Hindlimb muscle (tissue), 1 donor: Measurements from ENCODE around the gene TMEM53. TPM values are rescaled to one million over a fixed set of nuclear protein-coding genes. Genes with fewer than 3 reads are reported as not detected.
A peak's percentile ranks its signal among the peaks of the same experiment; 100 is the strongest.

Experiments used
- DNase-seq: peaks from one replicate; pipeline ENCODE4 v3.0.0-alpha.2; 2013
- polyA plus RNA-seq: library from polyadenylated mRNA; unstranded; fragments of 120-200 nt; gene quantifications from one replicate; pipeline ENCODE4 v1.2.1, GENCODE V29; 2013; ENCODE audit not compliant: insufficient read length

TMEM53 gene
- polyA plus RNA-seq, 1 donor: 8.7 TPM

DNA sequence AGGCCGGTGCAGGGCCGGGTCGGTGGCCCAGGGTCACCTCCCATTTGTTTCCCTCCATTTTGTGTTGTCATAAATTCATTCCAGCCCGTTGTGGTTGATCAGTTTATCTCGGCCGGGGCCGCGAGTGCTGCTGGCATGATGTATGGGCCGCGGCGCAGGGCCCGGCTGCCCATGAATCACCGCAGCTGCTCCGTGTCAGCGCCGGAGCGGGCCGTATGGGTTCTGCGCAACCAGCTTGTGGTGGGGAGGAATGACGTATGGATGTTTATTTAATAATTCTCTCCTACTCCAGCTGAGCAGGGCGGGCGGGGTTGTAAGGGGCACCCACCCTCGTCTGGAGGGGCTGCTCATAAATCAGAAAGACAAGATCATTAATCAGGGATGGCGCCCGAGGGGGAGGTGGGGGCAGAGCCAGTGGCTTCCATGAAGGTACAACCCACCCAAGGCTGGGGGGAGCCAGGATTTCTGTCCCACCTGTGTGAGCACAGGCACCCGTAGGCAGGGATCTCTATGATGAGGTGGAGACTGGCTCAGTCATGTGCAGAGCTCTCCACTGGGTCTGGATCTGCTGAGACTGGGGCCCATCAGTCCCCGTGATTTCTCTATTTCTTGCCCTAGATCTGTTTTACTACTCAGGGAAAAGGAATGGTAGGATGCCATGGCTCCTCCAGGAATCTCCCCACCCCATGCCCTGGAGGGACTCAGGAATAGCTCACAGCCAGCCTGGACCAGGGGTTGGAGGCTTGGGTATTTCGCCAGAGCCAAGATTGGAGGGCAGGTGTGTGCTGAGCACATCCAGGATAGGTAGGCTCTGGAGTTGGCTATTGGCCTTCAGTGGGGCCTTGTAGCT is 27.8 kb downstream of the TMEM53 start:
- DNase-seq: no peak

DNA sequence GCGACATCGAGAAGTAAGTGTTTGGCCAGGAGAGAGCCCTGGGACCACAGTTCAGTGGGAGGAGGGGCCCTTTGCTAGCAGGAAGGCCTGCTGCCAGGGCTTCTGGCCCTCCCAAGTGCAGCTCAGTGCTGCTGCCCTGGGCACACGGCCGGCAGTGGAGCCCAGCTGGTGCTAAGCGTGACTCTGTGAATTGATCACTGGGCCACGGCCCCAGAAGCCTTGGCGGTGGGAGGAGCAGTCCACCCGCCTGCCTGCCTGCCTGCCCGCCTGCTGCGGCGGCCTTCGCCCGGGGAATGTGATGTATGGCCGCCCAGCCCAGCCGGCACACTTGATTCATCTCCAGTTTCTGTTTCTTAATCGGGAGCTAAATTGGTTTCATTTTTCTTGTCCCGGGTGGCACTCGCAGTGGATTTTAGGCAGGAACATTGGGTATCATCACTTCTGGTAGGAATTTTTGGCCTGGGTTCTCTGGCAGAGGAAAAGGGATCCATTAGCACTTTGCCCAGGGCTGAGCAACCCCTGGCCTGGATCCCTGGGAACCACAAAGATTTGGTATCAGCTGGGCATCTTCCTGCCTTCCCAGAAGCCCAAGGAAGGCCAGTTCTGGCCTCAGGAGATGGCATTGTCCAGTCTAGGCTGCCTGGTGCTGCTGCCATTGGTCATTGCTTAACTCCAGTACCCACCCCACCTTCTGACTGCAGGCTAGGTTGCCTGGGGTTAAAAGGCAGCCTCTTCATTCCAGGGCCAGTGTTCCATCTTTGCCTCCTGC is 28.6 kb downstream of the TMEM53 start:
- peak; percentile 63 for DNase-seq

DNA sequence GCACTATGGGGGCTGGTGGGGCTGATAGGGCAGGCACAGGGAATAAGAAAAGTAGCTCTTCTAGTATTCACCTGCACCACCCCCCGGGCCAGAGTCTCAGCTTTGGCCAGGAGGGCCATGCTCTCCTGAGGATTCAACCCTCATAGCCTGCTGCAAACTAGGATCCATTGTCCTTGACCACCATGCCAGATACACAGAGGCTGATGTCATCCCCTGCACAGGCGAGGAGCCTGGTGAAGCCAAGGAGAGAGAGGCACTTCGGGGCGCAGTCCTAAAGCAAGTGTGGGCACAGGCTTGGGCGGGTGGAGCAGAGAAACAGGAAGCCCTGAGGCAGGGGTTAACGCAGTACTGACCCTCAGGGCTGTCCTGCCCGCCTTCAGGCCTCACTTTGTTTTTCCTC is 29.5 kb downstream of the TMEM53 start:
- no peak for DNase-seq

DNA sequence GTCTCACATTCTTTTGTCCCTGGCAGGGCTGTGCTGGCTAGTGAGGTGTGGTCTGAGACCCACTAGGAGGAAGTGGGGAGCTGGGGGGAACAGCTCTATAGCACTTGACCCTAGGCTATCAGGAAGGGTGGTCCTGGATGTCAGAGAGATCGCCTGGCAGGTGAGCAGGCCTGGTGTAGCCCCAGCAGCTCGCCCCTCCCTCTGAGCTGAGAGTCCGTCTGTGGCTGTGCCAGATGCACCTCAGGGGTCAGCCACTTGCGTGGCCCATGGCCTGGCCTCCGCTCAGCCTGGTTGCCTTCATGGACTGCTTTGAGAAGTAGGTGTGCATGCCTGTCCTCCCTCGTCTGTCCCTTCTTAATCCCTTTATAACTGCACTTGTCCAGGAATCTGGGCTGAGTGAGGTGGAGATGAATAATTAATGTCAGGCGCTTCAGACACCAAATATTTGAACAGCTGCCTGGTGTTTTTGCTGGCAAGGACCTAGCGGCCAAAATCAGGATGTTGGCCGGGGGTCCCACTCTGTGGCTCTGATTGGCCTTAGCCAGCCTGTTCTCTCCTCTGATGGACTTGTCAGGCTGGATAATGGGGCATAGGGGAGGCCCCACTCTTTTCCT is 30.5 kb downstream of the TMEM53 start:
- no peak for DNase-seq

DNA sequence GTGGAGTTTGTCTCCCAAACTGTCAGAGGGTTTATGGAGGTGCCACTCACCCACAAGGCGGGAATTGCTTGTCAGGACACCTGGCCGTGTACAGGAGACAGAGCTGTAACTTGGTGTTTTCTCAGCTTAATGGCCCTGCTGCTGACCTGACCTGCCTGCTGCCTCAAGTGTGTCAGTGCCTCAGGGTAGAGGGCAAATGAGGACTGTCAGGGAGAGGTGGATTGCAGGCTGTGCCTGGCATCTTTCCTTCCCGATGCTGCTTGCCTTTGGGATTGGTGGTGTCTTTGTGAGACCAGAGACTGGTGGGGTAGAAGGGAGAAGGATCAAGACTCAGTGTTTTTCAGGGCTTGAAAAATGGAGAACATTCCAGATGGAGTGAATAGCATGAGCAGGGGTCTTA is 31.4 kb downstream of the TMEM53 start:
- DNase-seq: no peak

DNA sequence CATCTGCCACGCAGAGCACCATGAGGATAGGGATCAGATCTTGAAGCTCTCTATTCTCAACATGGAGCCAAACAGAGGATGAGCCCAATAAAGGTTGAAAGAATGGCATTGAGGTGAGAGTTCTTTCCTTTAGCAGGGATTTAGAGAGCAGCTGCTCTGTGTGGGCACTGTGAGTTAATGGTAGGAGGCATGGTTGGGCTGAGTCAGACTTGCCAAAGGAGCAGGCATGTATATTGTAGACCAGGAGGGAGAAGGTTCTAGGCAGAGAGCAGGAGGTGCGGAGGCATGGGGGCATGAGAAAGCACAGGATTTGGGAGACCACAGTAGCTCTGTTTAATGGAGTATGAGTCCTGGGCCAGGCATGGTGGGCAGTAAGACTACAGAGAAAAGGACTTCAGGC is 32.0 kb downstream of the TMEM53 start:
- DNase-seq: no peak

DNA sequence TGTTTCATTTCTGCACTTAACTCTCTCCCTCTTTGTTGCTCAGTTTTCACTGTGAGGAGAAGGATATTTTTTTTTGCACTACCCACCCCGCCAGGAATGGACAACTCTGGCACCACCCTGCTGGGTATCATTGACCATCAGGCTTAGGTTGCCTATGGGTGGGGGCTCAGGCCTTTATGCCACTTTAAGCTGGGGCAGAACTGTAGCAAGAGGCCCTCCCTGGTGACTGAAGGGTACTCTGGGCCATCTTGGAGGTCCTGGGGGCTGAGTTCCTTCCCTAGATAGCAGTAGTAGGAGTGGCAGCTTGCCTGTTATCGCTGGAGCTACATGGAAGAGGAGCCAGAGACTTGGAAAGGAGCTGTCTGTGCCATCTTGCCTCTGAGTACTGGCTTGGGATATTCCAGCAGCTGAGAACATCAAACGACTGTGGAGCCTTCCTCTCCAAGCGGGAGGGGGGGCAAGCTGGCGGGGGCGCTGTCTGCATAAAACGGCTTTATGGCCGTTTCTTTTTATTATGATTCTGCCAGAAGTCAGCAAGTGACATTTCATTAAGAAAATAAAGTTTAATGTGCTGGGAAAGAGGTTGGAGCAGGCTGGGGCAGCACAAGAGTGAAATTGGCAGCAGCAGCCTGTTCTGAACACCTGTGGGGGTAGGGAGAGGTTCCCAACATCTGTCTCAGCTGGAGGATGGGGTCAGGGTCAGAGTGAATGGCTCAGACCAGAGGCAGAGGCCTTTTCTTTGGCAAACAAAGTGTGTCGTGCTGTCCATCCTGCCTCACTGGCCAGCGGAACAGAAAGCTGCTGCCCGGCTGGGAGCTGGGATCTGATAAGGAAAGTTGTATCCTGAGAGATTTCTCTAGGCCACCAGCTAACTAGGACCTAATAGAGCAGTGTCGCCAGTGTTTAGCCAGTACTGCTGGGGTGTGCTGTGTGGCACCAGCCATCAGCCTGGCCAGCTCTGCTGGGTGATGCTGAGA is 32.9 kb downstream of the TMEM53 start:
- no peak for DNase-seq

DNA sequence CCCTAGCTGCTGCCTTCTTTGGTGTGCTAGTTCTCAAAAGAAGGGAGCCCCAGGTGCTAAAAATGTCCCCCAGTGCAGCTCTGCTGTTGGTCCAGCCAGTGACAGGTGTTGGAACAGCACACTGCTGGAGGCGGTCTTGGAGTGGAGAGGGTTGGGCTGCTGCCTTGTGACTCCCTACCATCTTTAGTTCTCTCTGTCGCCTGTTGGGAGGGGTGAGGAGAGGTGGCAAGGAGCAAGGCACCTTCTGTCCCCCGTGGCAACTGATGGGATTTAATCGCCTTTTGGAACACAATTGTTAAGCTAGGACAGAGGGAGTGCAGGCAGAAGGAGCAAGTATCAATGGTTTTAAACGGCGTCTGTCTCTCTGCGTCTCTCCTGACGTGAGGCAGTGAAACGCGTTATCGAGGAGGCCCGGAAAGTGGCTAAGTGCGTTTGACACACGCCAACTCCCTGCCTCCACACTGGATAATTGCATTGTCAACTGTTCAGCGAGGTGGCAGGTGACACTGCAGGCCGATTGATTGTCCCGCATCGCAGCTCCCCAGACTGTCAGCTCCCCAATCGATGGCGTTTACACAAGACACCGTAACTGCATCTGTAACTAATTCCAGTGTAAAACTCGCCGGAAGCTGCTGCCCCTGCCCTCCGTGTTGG is 34.0 kb downstream of the TMEM53 start:
- no peak for DNase-seq

DNA sequence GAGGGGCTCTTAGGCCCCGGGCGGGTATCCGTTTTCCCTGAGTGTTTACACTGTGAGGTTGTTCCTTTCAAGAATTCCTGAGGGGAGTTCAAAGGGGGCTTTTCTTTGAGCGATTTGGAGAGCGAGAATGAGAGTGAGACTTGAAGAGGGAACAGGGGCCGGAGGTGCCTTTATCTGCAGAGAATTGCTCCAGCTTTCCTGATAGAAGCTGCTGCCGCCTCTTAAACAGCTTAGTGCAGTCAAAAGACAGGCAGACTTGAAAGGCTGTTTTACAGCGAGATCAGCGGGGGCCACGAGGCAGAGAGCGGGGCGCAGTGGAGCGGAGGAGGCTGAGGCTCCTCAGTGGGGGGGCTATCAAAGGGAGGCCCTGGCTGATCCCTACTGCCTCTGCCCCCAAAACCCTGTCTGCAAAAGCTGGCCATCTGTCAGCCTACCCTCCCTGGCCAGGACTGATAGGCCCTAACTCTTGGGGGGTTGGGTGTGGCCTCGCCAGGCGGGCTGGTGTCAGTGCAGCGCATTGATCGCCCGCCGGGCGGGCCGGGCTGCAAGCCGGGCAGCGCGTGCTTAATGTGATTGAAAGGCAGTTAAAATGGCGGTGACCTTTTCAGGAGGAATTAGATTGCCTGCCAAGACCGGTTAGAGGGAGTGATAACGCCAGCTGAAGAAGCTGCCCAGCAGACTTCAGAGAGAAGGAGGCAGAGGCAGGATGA is 36.4 kb downstream of the TMEM53 start:
- no peak for DNase-seq

DNA sequence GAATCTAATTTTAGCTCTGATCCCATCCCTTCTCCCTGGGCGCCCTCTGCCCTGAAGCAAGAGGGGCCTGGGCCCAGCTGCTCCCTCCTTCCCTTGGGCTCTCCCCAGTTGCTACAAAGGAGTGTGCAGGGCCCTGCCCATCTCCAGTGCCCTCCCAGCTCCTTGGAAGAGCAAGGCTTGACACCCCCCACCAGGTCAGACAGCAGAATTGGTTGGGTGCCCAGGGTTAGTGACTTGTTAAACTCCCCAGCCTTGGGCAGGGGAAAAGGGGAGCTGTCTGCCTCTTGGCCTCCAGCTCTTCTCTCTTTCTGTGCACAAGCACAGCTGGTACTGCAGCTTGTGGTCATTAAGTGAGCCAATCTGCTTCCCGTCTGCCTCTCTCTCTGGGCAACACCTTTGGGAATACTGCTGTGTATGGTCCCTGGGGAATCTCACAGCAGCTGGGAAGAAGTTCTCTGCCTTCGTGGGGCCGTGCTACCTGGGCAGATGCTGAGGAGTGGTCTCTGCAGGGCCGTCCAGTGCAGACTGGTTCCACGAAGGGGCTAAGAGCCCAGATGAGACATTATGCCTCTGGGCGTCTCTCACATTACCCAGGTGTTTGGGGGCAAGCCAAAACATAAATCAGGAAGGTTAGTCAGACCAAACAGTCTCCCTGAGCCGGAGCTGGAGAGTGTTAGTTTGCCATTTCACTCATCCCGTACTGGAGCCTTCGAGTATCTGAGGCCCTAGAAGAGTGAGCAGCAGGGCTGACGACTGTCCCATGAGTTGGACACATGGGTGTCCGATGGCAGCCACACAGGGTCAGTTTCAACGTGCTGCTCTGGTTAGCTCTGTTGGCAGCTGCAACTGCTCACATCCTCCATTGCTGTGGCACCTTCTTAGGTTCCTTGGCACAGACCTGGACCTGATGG is 37.3 kb downstream of the TMEM53 start:
- no peak for DNase-seq

DNA sequence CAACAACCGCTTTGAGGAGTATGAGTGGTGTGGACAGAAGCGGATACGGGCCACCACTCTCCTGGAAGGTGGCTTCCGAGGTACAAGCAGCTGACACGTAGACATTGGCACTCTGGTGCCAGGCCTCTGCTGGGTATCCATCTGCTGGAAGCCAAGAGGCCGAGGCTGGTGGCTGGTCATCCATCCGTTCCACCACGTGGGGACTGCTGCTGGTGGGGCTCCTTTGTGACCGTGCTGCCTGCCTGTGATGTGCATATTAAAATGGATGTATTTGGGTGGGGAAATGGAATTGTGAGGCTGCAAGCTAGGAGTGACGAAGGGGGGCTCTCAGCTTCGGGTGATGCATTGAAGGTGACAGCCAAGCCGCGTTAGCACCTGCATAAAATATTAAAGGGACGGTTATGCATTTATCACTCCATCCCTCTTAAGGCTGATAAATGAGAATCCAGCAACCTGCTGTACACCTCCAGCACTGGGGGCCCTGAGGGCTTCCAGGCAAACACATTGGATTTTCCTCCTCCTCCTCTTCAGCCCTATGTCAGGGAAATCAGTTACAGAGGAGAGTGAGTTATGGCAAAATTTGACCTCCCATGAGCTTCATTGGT is 38.1 kb downstream of the TMEM53 start:
- no peak for DNase-seq

DNA sequence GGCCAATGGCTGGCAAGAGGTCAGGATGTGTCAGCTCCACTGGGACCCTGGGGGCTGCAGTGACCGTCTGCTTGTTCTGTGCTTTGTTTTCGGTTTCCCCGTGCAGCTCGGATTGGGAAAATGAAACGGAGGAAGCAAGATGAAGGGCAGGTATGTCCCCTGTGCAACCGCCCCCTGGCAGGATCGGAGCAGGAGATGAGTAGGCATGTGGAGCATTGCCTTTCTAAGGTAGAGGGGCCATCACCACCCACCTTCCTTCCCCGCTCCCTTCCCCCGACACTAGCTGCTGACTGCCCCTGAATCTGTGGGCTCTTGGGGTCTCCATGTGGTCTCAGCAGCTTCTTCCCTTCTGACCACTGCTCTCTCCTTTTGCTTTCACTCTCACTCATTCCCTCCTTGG is 38.8 kb downstream of the TMEM53 start:
- no peak for DNase-seq

DNA sequence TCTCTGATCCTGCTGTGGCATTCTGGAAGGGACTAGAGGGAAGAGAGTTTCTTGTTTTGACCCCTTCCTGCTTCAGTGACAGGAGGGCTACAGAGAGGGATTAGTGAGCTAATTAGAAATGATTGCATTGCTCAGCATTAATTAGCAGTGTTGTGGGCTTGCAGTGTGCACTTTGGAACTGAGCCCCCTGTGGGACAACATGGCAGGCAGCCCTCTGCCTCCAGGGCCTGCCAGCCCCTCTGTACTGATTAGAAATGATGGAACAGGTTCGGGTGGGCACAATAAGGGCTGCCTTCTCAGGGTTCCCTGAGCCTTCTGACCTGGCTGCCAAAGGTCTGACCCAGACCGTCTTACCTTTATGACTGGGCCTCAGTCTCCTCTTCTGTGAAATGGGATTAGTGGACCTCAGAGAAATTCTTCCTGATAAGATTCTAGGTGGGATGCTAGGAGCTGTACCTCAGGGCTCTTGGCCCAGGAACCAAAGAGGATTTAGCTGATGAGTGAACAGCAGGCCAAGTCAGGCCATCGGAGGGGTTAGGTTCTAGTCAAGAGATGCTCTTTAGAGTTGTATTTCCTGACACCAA is 39.6 kb downstream of the TMEM53 start:
- DNase-seq: no peak

DNA sequence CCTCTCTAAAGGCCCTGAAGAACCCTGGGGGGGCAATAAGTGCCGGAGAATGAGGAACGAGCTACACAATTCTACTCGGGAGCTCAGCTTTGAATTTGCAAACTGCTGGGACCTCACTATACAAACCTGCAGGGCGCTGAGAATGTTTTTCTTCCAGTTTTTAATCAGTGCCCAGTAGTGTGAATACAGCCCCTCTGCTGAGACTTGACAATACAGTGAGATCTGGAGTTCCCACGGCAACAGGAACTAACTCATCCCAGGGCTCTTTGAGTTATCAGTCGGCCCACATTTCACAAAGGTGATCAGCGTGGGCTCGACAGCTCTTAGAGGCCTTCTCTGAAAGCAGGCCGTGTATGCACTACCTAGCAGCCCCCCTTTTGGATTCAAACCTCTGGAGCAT is 41.7 kb downstream of the TMEM53 start:
- no peak for DNase-seq

DNA sequence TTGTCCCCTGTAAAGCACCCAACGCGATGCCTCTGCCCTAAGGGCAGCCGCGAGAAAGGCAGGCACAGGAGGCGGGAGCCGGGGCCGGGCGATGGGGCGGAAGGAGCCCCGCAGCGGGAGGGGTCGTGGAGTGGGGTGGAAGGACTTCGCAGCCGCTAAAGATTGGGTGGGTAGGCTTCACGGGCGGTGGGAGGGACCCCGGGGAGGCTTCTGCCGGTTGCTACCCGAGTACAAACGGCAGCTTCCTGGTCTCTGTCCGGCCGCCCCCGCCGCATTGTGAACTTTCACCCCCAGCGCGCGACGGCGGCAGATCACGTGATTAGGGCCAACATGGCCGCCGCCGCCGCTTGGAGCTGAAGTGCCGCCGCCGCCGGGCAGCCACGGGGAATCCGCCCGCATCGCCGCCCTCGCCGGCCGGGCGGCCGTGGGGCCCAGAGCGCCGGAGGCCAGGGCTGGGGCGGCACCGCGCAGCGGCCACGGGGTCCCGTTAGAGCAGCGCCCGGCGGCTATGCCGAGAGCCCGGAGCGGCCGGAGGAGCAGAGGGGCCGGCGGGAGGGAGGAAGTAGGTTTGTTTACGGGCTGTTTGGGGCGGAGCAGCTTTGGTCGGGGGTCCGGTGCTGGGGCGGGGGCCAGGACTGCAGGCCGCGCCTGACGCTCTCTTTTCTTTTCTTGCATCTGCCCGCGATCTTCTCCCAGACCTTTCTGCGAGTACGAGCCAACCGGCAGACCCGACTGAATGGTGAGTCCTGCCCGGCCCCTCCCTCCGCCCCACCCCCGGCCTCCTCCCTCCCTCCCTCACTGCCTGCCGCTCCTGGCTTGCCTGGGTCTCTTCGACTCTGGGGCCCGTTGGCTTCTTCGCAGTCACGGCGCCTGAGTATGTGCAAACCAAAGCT is 42.4 kb downstream of the TMEM53 start:
- DNase-seq: peak; percentile 90

DNA sequence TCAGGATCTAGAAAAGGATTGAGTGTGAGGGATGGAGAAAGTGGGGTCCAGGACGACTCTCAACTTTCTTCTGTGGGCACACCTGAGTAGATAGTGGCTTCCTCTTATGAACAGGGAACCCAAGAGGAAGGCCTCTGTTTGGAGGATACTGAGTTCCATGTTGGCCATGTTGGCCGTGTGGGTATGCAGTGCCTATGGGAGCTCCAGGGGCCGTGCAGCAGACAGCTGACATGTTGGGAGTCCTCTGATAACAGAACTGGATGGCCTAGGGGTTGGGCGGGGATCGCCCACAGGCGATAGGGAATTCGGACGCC is 43.0 kb downstream of the TMEM53 start:
- no peak for DNase-seq

DNA sequence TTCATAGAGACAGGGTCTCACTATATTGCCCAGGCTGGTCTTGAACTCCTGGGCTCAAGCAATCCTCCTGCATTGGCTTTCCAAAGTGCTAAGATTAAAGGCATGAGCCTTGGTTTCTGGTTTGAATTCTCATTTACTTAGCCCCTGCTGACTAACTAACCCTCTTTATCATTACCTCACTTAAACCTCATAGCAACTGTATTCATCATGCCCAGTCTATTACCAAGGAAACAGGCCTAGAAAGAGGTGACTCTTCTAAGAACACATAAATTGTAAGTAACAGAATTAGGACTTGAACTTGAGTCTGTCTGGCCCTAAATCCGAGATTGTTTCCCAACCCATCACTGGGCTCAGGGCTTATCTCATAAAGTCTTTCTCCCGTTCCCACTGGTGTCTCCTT is 44.2 kb downstream of the TMEM53 start:
- no peak for DNase-seq
